NCI-H510A treated with DMSO at 0.1 percent for 48 hours (cell line): ENCODE results near the gene GMPR2.

ENCODE experiments used
- DNase-seq: peaks from one replicate; lab custom pipeline; 2025; lab: John Stamatoyannopoulos, UW

GMPR2 gene

DNA sequence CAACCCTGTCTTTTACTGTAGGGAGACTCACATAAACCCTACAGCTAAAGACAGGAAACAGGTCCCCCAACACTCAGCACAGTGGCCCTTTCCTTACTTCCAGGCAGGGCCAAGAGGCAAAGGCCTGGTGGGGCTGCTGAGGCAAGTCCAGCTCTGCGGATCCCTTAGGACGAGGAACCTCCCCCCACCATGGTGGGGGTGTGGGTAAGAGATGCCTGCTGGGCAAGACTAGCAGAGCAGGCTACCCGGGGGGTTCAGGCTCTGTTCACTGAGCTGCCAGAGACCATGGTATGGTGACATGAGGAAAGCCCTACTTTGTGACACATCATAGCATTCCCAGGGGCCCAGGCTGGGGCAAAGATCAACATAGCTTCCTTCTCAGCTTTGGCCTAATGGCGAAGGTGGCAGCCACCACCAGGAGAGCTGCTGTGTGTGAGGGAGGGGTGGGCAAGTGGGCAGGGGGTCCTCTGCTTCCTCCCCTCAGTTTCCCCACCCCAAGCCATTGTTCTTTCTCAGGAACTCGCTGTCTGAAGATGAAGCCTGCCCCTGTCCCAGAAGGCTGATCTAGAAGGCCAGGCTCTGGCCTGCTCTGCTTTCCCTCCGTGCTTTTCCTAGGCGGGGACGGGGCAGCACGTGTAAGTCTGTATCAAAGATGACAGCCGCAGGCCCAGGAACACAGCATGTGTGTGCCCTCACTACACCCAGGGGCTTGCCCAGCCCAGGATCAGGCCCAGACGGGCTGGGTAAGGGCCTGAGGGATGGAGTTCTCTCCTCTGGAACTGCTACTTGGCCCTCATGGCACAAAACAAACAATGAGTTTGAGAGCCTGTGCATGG lies 19.8 kb downstream of the GMPR2 start:
- DNase-seq, result no peak

DNA sequence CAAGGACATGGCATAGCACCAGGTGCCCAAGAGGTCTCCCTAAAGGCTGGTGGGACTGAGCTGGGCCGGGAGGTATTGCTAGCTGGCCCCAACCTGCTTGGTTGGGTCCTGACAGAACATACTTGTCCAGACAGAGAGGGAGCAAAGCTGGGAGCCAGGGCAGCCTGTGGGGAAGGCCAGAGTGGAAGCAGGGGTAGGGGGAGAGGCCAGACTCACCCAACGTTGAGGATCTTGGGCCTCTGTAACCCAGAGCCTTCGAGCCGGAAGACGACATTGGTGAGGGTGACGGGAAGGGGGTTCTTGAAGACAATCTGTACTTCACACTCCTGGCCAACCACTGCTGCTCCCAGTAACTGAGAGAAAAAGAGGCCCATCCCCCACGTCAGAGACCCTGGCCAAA lies 21.2 kb downstream of the GMPR2 start:
- DNase-seq, result no peak

DNA sequence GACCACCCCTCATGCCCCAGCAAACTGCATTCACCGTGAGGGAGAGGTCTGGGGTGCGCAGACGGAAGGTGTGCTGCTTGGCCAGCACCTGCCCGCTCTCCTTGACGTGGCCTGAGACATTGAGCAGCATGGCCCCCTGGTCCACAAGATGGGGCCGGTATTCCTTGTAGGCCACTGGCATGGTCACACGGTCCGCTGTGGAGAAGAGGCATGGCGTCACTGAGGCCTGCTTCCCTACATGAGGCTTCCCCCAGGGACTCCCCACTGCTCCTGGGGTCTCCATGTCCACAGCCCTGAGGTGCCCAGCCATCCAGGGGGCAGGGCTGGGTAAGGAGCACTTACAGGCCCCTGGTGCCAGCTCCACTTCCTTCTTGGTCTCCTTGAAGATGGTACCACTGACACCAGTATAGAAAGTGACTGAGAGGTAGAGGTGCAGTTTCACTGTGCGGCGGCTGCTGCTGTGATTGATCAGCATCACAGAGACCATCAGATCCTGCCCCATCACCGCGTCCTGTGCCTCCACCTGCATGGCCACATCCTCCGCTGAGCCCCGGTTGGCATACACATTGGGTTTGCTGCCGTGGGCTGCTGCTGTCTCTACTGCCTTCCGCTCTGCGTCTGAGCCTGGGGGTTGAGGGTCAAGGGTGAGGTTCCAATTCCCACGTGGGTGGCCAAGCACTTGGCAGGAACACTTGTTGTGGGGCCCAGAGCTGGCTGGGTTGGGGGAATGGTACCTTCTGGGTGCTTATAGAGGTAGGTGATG lies 22.1 kb downstream of the GMPR2 start:
- DNase-seq, result no peak

DNA sequence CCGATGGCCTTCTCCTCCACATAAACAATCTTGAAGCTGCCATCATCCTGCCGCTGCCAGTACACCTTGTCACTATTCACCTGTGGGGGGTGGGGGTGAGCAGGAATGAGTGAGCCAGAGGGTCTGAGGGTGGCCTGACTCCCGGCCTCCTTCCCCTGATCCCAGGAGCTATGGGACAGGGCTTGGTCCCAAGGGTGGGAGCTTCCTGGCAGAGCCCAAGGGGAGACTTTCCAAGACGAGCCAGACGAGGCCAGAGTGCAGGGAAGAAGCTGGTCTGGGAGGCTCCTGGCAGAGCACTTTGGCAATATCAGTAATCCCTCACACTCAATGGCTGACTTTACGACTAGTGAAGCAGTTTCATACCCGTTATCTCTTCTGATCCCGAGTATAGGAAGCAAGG lies 22.7 kb downstream of the GMPR2 start:
- no peak for DNase-seq

DNA sequence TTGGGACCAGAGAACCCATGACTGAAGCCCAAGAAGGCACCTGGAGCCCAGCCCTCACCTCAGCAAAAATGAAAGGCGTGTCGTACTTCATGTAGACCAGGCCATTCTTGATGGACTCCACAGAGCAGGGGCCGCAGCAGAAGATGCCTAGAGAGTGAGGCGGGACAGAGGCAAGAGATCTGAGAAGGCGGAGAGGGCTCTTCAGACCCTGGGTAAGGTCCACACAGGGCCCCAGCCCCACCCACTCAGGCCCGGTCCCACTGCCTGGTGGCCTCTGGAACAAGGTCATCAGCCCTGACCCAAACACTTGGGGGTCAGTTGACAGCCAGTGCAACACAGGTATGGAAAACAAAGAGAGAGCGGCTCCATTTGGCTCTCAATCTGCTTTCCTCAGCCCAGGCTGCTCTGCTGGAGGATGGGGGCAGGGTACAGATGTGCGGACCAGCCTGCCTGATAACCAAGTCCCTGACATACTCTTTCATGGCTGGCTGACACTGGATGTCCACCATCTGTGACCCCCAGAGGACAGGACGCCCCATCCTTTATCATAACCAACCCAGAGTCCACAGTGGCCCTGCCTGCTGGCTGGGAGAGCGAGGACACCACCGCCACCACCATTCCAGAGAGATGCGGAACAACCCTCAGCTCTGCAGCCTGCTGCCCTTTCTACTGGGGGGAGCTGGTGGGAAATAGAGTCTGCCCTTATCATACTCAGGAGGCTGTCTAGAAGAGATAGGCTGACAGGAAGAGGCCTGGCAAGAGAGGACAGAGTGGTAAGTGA lies 23.4 kb downstream of the GMPR2 start:
- DNase-seq, result no peak

DNA sequence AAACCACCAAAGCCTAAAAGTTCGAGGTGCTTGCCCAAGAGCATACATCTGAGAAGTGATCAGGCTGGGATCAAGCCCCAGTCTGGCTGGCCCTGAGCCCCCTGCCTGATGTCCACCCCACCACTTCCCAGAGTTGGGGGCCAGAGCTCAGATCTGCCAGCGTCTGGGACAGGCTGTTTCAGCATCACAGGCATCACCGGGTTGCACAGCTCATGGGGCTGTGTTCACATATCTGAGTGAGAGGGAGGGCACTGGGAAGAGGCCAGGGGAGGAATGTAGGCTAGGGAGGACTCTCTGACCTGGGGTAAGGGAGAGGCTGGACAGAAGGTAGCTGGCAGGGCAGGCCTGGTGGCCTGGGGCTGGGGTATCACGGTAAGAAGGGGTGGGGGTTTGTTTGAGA lies 24.2 kb downstream of the GMPR2 start:
- DNase-seq, result no peak

DNA sequence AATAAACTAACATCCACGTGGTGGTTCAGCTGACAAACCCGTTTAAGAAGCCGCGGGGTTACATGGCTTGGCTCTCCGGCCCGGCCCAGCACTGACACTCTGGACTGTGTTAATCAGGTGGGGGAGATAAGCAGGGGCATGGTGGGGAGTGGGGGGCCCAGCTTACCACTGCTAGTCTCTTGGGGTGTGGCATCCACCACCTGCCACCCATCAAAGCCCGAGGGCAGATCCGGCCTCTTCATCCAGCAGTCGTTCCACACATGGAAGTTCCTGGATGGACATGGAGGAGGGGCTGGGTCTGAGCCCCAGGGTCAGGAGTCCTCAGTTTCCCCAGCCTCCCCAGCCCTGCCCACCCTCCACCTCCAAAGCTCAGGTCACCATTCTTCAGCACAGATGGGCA lies 25.4 kb downstream of the GMPR2 start:
- DNase-seq, result no peak

DNA sequence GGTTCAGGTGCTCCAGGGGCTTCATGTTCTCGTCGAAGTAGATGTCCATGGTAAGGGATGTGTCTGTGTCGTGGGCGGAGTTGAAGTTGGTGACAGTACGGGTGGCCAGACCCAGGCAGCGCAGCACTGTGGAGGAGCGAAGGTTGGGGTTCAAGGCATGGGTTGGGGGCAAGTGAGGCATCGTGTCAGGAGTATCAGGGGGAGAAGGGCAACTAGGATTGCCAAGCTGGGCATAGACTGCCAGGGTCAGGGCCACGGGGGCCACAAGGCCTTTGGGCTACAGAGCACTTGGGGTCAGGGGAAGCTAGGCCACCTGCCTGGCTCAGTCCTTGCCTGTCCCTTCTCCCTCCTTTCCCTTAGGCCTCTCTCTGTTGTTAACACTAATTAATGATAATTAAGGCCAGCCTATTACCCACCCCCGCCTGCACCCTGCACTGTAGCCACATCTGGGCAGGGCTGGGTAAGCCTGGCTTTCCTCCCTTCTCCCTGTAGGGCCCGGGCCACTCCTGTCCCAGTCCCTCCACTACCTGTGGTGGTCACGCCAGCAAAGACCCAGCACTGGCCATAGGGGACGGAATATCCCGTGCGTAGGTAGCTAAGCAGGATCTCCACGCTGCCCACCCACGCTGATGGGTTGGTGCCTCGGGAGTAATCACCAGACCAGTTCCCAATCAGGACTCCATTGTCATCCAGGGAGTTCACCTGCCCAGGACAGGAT lies 26.0 kb downstream of the GMPR2 start:
- DNase-seq, result no peak

DNA sequence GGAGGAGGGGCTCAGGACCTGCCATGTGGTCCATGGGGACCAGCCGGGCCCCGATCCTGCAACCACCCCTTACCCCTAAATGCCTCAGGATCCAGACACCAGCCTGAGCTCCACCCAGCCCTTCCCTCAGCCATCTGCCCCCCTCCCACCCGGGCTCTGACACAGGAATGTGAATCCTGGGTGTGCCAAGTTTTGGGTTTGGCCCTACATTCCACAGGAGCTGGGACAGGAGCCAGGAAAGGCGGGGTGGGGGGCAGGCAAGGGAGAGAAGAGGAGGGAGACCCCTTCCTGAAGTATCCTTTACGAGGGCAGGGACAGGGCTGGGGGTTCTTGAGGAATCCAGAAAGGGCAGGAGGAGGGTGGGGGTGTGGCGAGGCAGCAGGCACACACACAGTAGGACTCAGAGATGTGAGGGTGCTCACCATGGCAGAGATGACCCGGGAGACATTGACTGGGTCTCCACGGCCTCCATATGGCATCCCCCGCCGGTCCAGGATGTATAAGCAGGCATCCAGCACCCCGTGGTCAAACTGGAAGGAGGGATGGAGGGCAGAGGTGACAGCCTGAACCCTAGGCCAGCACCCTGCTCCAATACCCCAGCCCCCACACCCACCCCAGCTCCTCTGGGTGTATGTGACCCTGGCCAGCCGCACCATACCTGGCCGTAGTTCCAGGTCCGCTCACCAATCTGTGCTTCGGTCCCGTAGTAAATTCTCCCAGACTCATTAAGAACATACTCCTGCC lies 26.7 kb downstream of the GMPR2 start:
- DNase-seq, result no peak

DNA sequence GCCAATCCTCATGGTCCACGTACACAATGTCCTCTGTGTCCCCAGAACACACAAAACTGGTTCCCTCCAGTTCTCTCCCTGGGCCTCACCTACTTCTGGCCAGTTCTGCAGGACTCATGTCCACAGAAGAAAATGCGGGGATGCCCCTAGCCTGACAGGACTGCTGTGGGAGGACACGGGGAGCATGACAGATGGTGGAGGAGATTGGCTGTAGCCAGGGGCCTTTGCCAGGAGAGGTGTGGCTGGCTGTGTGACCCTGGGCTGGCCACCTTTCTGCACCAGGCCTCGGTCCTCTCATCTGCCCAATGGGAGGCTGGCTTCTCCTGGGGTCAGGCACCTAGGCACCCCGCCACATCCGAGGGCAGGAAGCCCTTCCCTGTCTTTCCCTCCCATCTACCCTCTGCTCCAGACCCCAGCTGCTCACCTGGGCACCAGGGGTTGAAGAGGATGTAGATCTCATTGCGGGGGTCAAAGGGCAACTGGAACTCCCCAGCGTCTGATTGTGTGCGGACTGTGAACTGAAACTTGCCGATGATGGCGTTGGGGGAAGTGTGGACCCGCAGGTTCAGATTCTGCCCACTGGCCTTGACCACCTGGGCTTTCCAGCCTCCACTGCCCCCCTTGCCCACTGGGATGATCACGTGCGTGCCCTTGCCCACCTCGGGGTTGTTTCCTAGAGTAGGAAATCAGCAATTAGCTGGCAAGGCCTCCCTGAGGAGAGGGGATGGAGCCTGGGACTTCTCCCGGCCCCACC lies 27.5 kb downstream of the GMPR2 start:
- DNase-seq, result no peak

DNA sequence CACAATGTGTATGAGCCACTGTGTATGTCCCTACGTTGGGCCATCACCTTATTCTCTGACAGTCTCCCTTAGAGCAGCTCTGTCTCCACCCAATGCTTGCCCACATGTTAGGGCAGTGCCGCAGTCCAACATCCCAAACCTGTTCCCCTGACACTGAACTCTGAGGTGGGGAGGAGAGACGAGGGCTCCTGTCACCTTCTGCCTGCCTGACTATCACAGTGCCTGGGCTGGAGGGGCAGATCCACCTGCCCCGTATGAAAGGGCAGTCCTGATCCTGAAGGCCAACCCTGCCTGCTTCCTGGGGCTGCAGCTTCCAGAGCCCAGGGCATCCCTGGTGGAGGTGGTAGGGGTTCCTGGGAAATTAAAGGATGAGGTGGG lies 28.0 kb downstream of the GMPR2 start:
- DNase-seq, result no peak

DNA sequence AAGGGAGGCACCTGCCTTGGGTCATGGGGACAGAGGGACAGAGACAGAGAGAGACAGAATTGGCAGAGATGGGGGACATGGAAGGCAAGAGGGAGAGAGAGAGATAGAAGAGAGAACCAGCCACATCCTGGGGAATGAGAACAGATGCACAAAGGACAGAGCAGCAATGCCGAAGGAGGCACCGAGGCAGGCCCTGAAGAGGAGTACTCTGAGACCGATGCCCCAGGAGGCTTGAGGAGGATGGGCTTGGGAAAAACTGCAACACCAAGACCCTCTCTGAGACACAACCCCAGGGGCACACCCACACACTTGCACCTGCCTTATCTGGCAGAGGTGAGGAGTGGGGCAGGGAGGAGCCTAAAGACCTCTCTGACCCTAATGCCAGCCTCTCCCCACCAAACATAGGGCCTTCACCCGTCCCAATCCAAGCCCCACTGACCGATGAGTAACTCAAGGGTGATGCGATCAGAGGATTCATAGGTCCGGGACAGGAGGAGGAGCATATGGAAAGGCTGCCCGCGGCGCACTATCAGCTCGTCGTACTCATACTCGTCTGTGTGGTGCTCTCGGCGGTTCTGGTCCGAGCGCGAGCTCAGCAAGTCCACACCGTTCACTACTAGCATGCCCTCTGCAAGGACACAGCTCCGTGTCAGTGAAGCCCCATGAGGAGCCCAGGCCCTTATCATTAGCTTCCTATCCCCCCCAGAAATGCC lies 28.7 kb downstream of the GMPR2 start:
- DNase-seq, result no peak

DNA sequence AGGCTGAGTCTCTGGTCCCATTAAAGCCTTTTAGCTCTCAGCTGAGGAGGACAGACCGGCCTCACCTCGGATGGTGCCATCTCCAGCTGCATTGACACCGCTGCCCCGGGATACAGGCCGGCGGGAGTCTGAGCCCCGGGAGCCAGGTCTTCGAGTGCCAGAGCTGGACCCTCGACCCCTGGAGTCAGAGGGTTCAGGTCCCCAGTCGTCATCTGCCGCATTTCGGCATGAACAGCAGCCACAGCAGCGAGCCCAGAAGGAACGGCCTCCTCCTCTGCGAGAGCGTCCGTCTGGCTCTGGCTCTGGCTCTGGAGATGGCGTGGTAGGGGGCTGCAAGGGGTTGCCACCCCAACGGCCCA lies 29.2 kb downstream of the GMPR2 start:
- DNase-seq, result no peak

DNA sequence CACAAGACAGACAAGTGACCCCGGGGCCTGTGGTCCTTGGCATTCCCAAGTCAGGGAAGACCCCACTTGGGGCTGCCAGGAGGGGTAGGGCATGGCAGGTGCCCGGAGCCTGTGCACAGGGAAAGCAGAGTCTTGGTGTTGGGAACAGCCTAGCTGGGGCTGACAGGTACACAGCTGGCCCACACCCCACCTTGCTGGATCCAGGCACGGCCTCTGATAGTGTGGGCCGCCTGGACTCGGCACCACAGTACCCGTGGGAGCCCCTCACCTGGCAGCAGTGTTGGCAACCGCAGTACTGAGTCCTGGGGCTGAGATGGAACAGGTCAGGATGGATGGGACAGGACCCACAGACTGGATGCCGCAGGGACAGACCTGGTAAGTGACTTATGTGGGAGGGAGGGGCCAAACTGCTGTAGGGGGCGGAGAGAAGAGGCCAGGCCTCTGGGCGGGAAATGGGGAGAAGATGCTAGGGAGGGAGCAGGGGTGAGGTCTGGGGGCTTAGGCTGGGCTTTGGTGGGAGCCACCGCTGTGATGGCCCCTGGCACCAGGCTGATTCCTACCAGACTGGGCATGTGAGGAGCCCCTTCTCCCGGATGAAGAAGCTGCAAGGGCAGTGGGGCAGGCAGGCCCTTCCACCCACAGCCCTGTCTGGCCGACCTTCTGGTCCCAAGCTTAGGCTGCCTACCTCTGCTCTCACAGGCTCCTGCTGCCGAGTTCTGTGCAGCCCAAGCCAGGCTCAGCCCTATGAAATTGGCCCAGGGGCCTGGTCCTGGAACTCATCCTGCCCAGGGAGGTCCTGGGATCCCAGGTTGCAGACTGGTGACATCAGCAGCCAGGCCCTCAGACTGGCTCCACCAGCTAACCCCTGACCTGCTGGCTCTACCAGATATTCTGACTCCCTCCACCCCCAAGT lies 30.3 kb downstream of the GMPR2 start, which contains the start of gene TGM1:
TGM1 (minus strand) TSS at position 357 of the 913 bp plus-strand sequence. CDS start 825 bp downstream, outside the sequence.
- no peak for DNase-seq

DNA sequence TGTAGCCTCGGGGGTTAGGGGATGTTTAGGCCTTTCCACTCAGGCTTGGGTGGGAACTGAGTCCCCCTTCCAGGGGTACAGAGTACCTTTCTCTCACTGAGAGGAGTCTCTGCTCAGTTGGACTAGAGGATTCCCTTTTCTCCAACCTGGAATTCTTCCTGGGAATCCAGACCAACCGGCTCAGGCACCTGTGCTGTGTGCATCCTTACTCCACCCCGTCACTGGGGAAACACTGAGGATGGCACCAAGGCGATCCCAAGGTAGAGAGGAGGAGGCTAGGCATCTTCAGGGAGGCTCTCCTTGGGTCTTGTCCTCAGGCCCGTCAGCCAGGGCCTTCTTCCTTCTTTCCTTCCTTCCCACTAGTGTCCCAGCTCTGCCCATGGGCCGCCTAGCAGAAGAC lies 31.1 kb downstream of the GMPR2 start:
- DNase-seq, result no peak

DNA sequence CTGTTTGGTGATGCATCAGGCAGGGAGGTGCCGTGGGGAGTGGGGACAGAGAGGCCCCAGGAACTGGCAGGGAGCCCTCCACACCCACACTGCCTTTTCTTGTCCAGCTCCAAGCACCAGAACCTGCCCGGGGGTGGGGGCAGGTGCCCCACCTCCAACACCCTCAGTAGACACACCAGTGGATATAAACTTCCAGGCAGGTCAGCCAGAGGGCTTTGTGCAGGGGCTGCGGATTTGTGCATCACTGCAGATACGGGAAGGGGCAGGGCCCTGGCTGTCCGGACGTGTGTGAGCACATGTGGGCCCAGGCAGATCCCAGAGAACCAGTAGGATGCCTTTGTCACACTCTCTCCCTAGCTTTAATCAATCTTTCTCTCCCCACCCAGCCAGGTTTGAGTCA lies 31.6 kb downstream of the GMPR2 start:
- no peak for DNase-seq

DNA sequence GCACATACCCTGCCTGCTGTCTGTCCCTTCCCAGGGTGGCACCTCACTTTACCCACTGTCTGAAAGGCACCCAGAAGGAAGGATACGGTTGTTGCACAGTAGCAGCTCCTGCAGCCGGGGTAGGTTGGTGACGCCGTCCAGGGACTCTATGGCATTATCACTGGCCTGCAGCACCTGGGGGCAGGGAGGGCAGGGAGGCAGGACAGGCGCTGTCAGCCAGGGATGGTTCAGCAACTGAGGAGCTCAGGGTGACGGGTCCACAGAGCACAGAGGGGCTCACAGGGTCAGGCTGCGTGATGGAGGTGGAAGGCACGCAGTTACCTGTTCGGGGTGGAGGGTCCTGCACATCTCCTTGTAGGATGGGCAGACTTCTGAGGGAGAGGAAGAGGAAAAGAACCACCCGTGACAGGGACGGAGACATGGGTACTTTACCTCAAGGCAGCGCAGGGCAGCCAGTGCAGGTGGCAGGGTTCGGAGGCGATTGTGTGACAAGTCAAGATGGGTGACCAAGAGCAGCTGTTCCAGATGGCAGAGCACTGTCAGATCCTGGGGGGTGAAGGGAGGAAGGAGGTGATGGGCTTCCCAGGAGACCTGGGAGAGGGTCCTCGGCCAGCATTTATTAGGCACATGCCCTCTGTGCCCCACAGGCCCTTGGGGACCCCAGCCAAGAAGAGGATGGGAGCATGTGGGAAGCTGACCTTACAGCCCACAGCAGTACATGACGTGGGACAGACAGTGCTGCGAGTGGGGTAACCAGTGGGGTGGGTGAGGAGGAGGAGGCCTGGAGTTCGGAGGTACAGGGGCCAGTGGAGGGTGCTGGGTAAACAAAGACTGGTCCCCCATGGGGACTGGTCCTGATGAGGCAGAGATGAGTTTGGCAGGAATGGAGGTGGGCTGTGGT lies 33.9 kb downstream of the GMPR2 start:
- no peak for DNase-seq

DNA sequence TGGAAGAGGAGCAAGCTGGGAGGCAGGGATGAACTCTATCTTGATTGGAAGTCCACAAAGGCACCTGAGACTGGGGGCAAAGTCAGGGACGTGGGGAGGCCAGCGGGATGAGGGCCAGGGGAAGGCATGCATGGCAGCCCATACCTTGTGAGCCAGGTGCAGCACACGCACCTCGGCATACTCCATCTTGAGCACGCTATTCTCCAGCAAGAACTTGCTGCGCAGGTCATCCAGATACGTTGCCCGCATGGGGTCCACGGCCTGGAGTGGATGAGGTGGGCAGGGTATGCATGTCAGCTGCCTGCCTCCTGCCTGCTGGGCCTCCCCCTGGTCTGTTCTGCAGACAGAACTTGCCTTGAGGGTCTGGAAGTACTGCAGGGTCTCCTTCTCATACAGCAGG lies 34.8 kb downstream of the GMPR2 start:
- no peak for DNase-seq
